Calu3 (cell line): ENCODE data around the gene SNTG2. TPM values are rescaled to one million over a fixed set of nuclear protein-coding genes. Genes with fewer than 3 reads are reported as not detected.

Experiments used
- BruUV-seq: library from RNA; stranded (reverse); fragments of 400-500 nt; replicated peaks from 2 replicates; lab custom pipeline; 2021; lab: Mats Ljungman, UMichigan
- CTCF ChIA-PET: fragments of 300-600 bp; sonication (Branson Sonifier 250); formaldehyde crosslinking; loops from one replicate; lab custom pipeline; 2022; ENCODE audit warnings: antibody characterized with exemption; lab: Charles Lee
- DNase-seq: peaks from one replicate; pipeline ENCODE4 v3.0.0; 2022
- H3K27ac Mint-ChIP-seq: one replicate; pipeline ENCODE4 v1.8.0; 2022; ENCODE audit warnings: mixed read lengths; ENCODE audit not compliant: unreplicated experiment
- H3K27me3 Mint-ChIP-seq: one replicate; pipeline ENCODE4 v1.8.0; 2022; ENCODE audit warnings: mixed read lengths; ENCODE audit not compliant: unreplicated experiment
- H3K36me3 Mint-ChIP-seq: one replicate; pipeline ENCODE4 v1.8.0; 2022; ENCODE audit warnings: mild to moderate bottlenecking, moderate library complexity, mixed read lengths; ENCODE audit not compliant: insufficient read depth, unreplicated experiment
- H3K4me1 Mint-ChIP-seq: one replicate; pipeline ENCODE4 v1.8.0; 2022; ENCODE audit warnings: mild to moderate bottlenecking, low read depth, mixed read lengths; ENCODE audit not compliant: unreplicated experiment
- H3K4me3 Mint-ChIP-seq: one replicate; pipeline ENCODE4 v1.8.0; 2022; ENCODE audit warnings: mild to moderate bottlenecking, low read depth, moderate library complexity, mixed read lengths; ENCODE audit not compliant: unreplicated experiment
- H3K9me3 Mint-ChIP-seq: one replicate; pipeline ENCODE4 v1.8.0; 2022; ENCODE audit warnings: low read depth, mixed read lengths; ENCODE audit not compliant: unreplicated experiment
- CTCF ChIP-seq: fragments of 200-600 bp; IDR thresholded peaks from one replicate; pipeline ENCODE4 v1.8.0; 2022; ENCODE audit warnings: antibody characterized with exemption; ENCODE audit not compliant: unreplicated experiment
- intact Hi-C: fragments of 100-400 bp; cut with micrococcal nuclease; formaldehyde crosslinking; loops from one replicate; pipeline ENCODE4 v1.10.0; 2022; ENCODE audit not compliant: unreplicated experiment
- total RNA-seq: library from RNA; stranded (reverse); gene quantifications from 2 replicates; pipeline ENCODE4 v1.2.3, GENCODE V29; 2022

The SNTG2 gene
- total RNA-seq, 1 experiment from 2014 or later = not detected

DNA sequence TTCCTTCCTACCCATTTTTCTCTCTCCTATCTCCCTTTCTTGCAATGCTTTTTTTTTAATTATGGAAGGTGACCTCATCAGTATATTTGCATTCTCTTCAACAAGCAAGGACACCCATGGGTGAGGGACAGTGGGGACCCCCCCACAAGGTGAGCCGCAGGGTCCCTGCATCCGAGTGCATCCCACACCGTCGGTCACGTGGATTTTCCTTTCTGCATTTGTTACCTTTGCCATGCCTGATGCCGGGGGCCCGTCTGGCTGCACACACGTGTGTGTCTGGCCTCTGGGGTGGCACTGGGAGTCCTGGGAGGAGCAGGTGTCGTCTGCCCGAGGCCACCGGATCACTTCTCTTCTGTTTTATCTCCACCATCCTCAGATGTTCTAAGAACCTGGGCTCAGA, 30.1 kb upstream of the SNTG2 start:
- TF ChIP-seq CTCF = no peak
- intact Hi-C loops = no loop called here
- H3K27me3 Mint-ChIP-seq = peaks cover 9% of the 10 kb centered on the region
- CTCF ChIA-PET = no interaction called here
- BruUV-seq = no TSS peak
- H3K27ac Mint-ChIP-seq = no peak overlapping the region
- H3K4me3 Mint-ChIP-seq = no peak overlapping the region
- no peaks in the 10 kb centered on the region for H3K36me3 Mint-ChIP-seq
- no peak for DNase-seq
- peaks cover 14% of the 10 kb centered on the region for H3K9me3 Mint-ChIP-seq
- H3K4me1 Mint-ChIP-seq = no peaks in the 10 kb centered on the region

DNA sequence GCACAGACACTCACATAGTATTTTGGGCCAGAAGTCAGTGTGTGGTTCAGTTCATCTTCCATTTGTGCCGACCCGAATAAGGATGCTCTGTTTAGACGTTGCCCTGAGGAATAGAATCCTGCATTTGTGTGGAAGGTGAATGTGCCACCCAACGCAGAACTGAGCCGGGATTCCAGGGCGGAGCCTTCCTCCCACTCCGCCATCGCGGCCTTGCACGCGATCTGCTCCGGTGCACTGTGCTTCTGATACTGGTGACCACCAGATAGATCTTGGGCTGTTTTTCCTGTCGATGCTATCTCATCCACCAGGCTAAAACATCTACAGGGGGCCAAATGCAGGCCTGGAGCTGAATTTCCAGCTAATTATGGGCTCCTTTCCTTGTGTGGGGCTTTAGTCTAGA, 29.6 kb upstream of the SNTG2 start:
- Mint-ChIP-seq H3K4me1 (no peaks in the 10 kb centered on the region), H3K4me3 (no peak overlapping the region)

GRCh38 chr2:922185-922584, 28.5 kb upstream of the SNTG2 start:
- H3K36me3 Mint-ChIP-seq = no peaks in the 10 kb centered on the region
- H3K27ac Mint-ChIP-seq = no peak overlapping the region
- H3K27me3 Mint-ChIP-seq = peaks cover 10% of the 10 kb centered on the region
- no peak overlapping the region for H3K4me3 Mint-ChIP-seq
- no peak for TF ChIP-seq CTCF
- no peaks in the 10 kb centered on the region for H3K4me1 Mint-ChIP-seq
- CTCF ChIA-PET = no interaction called here
- intact Hi-C loops = no loop called here
- no peak for DNase-seq
- peaks cover 17% of the 10 kb centered on the region for H3K9me3 Mint-ChIP-seq
- no TSS peak for BruUV-seq

More for the DNA sequence above, 29.6 kb upstream of the SNTG2 start:
- H3K27me3 Mint-ChIP-seq = peaks cover 10% of the 10 kb centered on the region
- no peak for DNase-seq
- H3K36me3 Mint-ChIP-seq = no peaks in the 10 kb centered on the region
- no TSS peak for BruUV-seq
- CTCF ChIA-PET = no interaction called here
- no peak overlapping the region for H3K27ac Mint-ChIP-seq
- intact Hi-C loops = no loop called here
- peaks cover 14% of the 10 kb centered on the region for H3K9me3 Mint-ChIP-seq
- TF ChIP-seq CTCF = no peak

GRCh38 chr2:923832-924601, 26.6 kb upstream of the SNTG2 start:
- CTCF ChIA-PET = no interaction called here
- DNase-seq = no peak
- intact Hi-C loops = no loop called here
- Mint-ChIP-seq H3K36me3 (no peaks in the 10 kb centered on the region), H3K9me3 (peaks cover 20% of the 10 kb centered on the region), H3K4me1 (no peaks in the 10 kb centered on the region), H3K27ac (no peak overlapping the region), H3K27me3 (peaks cover 10% of the 10 kb centered on the region), H3K4me3 (no peak overlapping the region)
- TF ChIP-seq CTCF = no peak
- BruUV-seq = no TSS peak
